22Rv1 (cell line): ENCODE results near the gene GSG1L.

Source experiments
- CTCF ChIP-seq: fragments of 450-650 bp; IDR thresholded peaks from 2 replicates; pipeline ENCODE4 v1.5.1; 2017; ENCODE audit warnings: mild to moderate bottlenecking
- ZFX ChIP-seq: fragments of 450-650 bp; IDR thresholded peaks from 2 replicates; pipeline ENCODE4 v1.6.1; 2017; ENCODE audit warnings: antibody characterized with exemption, borderline replicate concordance

GRCh38 chr16:28091656-28092055 is 28.1 kb upstream of the GSG1L start:
- TF ChIP-seq CTCF (no peak), ZFX (no peak)
